H1 (cell line): Measurements from ENCODE around the gene RPL39L. TPM values are rescaled to one million over a fixed set of nuclear protein-coding genes. Genes with fewer than 3 reads are reported as not detected.

Experiments used
- RBBP5 ChIP-seq: IDR thresholded peaks from 2 replicates; pipeline ENCODE4 v1.7.1; 2012; ENCODE audit warnings: low read depth, mild to moderate bottlenecking, inconsistent platforms, low read length, moderate library complexity, borderline replicate concordance
- polyA plus RNA-seq, 7 experiments: library from polyadenylated mRNA; depleted of rRNA in 3 of 7; stranded (reverse) in 5 of 7; unstranded in 2 of 7; fragments of >200 nt in 5 of 7; fragments of 200-250 nt in 2 of 7; gene quantifications; 1 replicate in 5 of 7; 2 replicates in 1 of 7; 4 replicates in 1 of 7; pipeline versions ENCODE4 v1.2.1 to v1.2.3, GENCODE V29; 2011 to 2013; ENCODE audit warnings: missing spikeins in 2 of 7, mixed read lengths in 2 of 7
- total RNA-seq: library from RNA; stranded (reverse); fragmentation: NEBNext Ultra II Directional; extraction: Animal tissue kit (Norgen Biotek cat#: 25700); gene quantifications from 2 replicates; pipeline ENCODE4 v1.2.1, GENCODE V29; 2021

Gene RPL39L
- total and polyA plus RNA-seq, 2 of the 8 experiments (the other 6 are each of a cell fraction or from before 2014, with no cell fraction given) = 51.8 to 67.7 TPM

DNA sequence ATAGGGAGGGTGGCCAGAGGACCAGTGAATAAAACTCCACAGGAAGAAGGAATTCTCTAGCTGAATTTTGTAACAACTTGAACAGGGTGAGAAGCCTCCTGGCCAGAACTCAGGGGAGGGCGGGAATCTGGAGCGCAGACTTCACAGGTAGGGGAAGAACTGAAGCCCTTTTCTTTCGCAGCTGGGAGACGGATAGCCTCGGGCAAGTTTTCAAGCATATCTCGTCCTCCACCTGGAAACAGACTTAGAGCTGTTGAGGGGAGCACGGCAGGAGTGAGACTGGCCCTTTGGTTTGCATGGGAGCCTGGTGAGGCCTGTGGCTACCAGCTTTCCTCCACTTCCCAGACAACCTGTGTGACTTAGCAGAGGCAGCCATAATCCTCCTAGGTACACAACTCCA lies 10.9 kb upstream of the RPL39L start (continued):
- no peak for TF ChIP-seq RBBP5
